ENCODE data around the gene OR1M1.
A peak's percentile ranks its signal among the peaks of the same experiment; 100 is the strongest.

OR1M1 gene

GRCh38 chr19:9075064-9075949 is 11.6 kb upstream of the OR1M1 start:
- no peak for DNase-seq

GRCh38 chr19:9076901-9077300 is 10.0 kb upstream of the OR1M1 start:
- DNase-seq, result no peak

- DNase-seq, result no peak
Observed at GRCh38 chr19:9078651-9079050, 8.2 kb upstream of the OR1M1 start.

GRCh38 chr19:9107375-9107774 is 20.5 kb downstream of the OR1M1 start, which contains the start of gene OR7G2:
OR7G2 (minus strand) TSS chr19:9107475; CDS start chr19:9103243, 4,232 bp downstream.
- DNase-seq, result no peak

- no peak for DNase-seq
Observed at GRCh38 chr19:9109959-9110358, 23.1 kb downstream of the OR1M1 start.

GRCh38 chr19:9115307-9115813 is 28.5 kb downstream of the OR1M1 start, which contains the start of gene OR7G1:
OR7G1 (minus strand) TSS chr19:9115763; CDS start chr19:9115763, 0 bp downstream.
- DNase-seq, result no peak

- DNase-seq, result no peak
Observed at GRCh38 chr19:9116547-9116946, 29.7 kb downstream of the OR1M1 start.

GRCh38 chr19:9126900-9127405 is 40.1 kb downstream of the OR1M1 start, which contains the start of gene OR7G3:
OR7G3 (minus strand) TSS chr19:9126950; CDS start chr19:9126950, 0 bp downstream.
- DNase-seq, result no peak

GRCh38 chr19:9128171-9128570 is 41.3 kb downstream of the OR1M1 start:
- DNase-seq, result no peak

GRCh38 chr19:9130965-9131364 is 44.1 kb downstream of the OR1M1 start:
- peak in 1 of 5 experiments; percentile 6 for DNase-seq

- no peak for DNase-seq
Observed at GRCh38 chr19:9132422-9132821, 45.6 kb downstream of the OR1M1 start.

- no peak for DNase-seq
Observed at GRCh38 chr19:9139609-9140158, 52.8 kb downstream of the OR1M1 start.

- peak; percentile 60 to 94 (median 84) for DNase-seq
Observed at GRCh38 chr19:9140159-9140874, 53.5 kb downstream of the OR1M1 start, which contains the start of gene ZNF317. ZNF317 (plus strand) TSS chr19:9140397; CDS start chr19:9156017, 15,620 bp downstream.

- peak in 1 of 5 experiments; percentile 19 for DNase-seq
Observed at GRCh38 chr19:9144920-9145319, 58.1 kb downstream of the OR1M1 start.

Measured in T-helper 2 cell (primary cell).